Smooth muscle cell (in vitro differentiated cells): ENCODE results near the gene ANTXR2. TPM values are rescaled to one million over a fixed set of nuclear protein-coding genes. Genes with fewer than 3 reads are reported as not detected.

ENCODE experiments used
- DNase-seq: peaks from one replicate; lab custom pipeline; 2025; ENCODE audit not compliant: unreplicated experiment; lab: John Stamatoyannopoulos, UW
- H2AFZ ChIP-seq: fragments of 200-600 bp; sonication (generic); 2 replicates; pipeline ENCODE4 v1.6.0; 2016; ENCODE audit warnings: antibody characterized with exemption, low read depth, mild to moderate bottlenecking
- H3F3A ChIP-seq: fragments of 200-600 bp; sonication (generic); 2 replicates; pipeline ENCODE4 v1.6.0; 2017; ENCODE audit warnings: antibody characterized with exemption, low read depth
- H3K27ac ChIP-seq: fragments of 200-600 bp; sonication (generic); 2 replicates; pipeline ENCODE4 v1.5.1; 2016; ENCODE audit warnings: low read depth, mild to moderate bottlenecking
- H3K27me3 ChIP-seq: fragments of 200-600 bp; sonication (generic); 2 replicates; pipeline ENCODE4 v1.6.1; 2016; ENCODE audit warnings: low read depth, mild to moderate bottlenecking
- H3K36me3 ChIP-seq: fragments of 200-600 bp; sonication (generic); 2 replicates; pipeline ENCODE4 v1.5.1; 2016; ENCODE audit warnings: low read depth
- H3K4me1 ChIP-seq: fragments of 200-600 bp; sonication (generic); 2 replicates; pipeline ENCODE4 v1.5.1; 2016; ENCODE audit warnings: low read depth
- H3K4me2 ChIP-seq: fragments of 200-600 bp; sonication (generic); 2 replicates; pipeline ENCODE4 v1.6.0; 2016; ENCODE audit warnings: mild to moderate bottlenecking
- H3K4me3 ChIP-seq: fragments of 200-600 bp; sonication (generic); 2 replicates; pipeline ENCODE4 v1.5.1; 2016; ENCODE audit warnings: mild to moderate bottlenecking
- H3K79me2 ChIP-seq: fragments of 200-600 bp; sonication (generic); 2 replicates; pipeline ENCODE4 v1.6.0; 2016; ENCODE audit warnings: low read depth, mild to moderate bottlenecking
- H3K9ac ChIP-seq: fragments of 200-600 bp; sonication (generic); 2 replicates; pipeline ENCODE4 v1.6.0; 2016; ENCODE audit warnings: low read depth
- H3K9me3 ChIP-seq: fragments of 200-600 bp; sonication (generic); replicated peaks from 2 replicates; pipeline ENCODE4 v1.5.1; 2016; ENCODE audit warnings: low read depth
- H4K20me1 ChIP-seq: fragments of 200-600 bp; sonication (generic); 2 replicates; pipeline ENCODE4 v1.6.0; 2016; ENCODE audit warnings: low read depth
- WGBS: methylation state at CpG from one replicate; pipeline ENCODE4 v1.1.7; 2016; ENCODE audit warnings: low lambda C conversion rate; 5-methylcytosine and 5-hydroxymethylcytosine counted together
- polyA plus RNA-seq: library from polyadenylated mRNA; unstranded; fragments of >200 nt; fragmentation: Nextera tagmentation; extraction: Ambion mirVana; gene quantifications from 2 replicates; pipeline ENCODE4 v1.2.1, GENCODE V29; 2016
- total RNA-seq: library from RNA; depleted of rRNA; stranded (reverse); fragments of >200 nt; gene quantifications from 2 replicates; pipeline ENCODE4 v1.2.3, GENCODE V29; 2014
- TF ChIP-seq, protein P1 (sequence below): fragments of 200-600 bp; sonication (generic); IDR thresholded peaks from 2 replicates; pipeline ENCODE4 v1.5.1; 2017; ENCODE audit warnings: borderline replicate concordance, mild to moderate bottlenecking, antibody characterized with exemption; ENCODE audit not compliant: insufficient read depth, poor library complexity, severe bottlenecking

The ANTXR2 gene
- total and polyA plus RNA-seq, 2 experiments from 2014 or later = 67.6 to 74.5 TPM

DNA sequence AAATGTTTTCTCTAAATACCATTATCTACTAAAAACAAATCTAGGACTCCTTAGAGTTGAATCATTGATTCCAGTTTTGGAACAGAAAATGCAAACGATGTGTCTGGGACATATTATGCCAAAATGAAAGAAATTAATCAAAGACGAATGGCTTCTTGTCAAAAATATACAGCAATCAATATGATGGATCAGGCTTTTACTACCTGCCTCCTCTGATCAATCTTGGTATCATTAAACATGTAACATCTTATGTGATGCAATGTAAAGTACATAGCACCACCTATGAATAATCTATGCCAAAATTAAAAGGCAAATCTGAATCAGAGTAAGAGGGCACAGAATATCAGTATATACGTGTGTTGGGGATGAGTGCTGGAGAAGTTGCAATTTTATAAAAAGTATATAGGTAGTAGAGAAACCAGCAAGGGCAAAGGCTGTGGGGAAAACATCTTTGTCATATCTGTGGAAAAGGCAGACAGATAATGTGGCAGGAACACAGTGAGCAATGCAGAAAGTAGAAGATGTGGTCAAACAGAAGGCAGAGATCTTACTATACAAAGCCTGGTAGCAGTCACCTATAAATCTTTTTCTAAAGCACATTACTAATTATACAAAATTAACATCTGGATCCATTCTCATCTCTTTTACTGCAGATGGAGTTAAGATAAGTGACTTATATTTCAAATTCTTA, 152.7 kb downstream of the ANTXR2 start:
- Histone ChIP-seq H4K20me1 (peaks cover 20% of the 10 kb centered on the region), H3K27ac (no peak overlapping the region)

DNA sequence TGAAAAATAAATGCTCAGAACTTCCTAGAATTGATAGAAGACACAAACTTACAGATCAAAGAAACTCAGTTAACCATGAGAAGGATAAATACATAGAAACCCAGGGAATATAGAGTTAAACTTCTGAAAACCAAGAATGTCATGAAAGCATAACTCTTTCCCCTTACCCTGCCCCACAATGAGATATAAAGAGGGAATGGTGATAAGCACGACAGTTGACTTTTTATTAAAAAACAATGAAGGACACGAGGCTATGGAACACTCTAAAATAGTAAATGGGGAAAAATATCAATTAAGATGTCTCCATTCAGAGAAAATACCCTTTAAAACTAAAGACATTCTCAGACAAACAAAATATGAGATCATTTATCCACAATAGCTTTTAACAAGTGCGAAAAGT, 154.7 kb downstream of the ANTXR2 start:
- H3K4me3 ChIP-seq = no peak overlapping the region
- 74% methylated on average over 3 of the region's 3 CpGs for WGBS
- no peak for DNase-seq

More for the DNA sequence above, 152.7 kb downstream of the ANTXR2 start:
- no peak for DNase-seq
- Histone ChIP-seq H3K9me3 (no peaks in the 10 kb centered on the region), H3K36me3 (no peaks in the 10 kb centered on the region), H3K4me3 (no peak overlapping the region), H3F3A (no peaks in the 10 kb centered on the region), H2AFZ (no peak overlapping the region), H3K9ac (no peak overlapping the region), H3K4me1 (no peaks in the 10 kb centered on the region), H3K4me2 (no peak overlapping the region), H3K27me3 (no peaks in the 10 kb centered on the region), H3K79me2 (no peaks in the 10 kb centered on the region)
- WGBS = 63% methylated on average over 3 of the region's 3 CpGs
- TF ChIP-seq, protein P1, sequence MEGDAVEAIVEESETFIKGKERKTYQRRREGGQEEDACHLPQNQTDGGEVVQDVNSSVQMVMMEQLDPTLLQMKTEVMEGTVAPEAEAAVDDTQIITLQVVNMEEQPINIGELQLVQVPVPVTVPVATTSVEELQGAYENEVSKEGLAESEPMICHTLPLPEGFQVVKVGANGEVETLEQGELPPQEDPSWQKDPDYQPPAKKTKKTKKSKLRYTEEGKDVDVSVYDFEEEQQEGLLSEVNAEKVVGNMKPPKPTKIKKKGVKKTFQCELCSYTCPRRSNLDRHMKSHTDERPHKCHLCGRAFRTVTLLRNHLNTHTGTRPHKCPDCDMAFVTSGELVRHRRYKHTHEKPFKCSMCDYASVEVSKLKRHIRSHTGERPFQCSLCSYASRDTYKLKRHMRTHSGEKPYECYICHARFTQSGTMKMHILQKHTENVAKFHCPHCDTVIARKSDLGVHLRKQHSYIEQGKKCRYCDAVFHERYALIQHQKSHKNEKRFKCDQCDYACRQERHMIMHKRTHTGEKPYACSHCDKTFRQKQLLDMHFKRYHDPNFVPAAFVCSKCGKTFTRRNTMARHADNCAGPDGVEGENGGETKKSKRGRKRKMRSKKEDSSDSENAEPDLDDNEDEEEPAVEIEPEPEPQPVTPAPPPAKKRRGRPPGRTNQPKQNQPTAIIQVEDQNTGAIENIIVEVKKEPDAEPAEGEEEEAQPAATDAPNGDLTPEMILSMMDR = no peak

DNA sequence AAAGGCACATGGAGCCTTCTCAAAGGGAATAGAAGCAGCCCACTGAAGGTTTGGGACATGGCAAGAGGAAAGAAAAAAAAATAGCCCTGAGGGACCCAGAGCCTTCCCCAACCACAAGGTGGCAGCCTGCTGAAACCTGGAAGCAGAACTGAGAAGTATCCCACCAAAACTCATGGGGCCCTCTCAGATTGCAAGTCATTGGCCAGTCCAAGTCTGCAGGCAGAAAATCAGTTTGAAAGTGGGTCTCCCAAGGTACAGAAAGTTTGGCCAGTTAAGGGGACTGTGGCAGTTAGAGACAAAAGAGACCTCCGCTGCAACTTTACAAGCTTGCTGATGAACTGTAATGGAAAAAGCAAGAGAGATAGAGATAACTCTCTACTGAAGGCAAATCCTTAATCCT, 155.8 kb downstream of the ANTXR2 start:
- H3K4me1 ChIP-seq = no peaks in the 10 kb centered on the region
- no peaks in the 10 kb centered on the region for H3K79me2 ChIP-seq
- no peaks in the 10 kb centered on the region for H3K36me3 ChIP-seq
- no peak overlapping the region for H3K9ac ChIP-seq
- H3K27me3 ChIP-seq = no peaks in the 10 kb centered on the region
- no peaks in the 10 kb centered on the region for H3K9me3 ChIP-seq
- TF ChIP-seq, protein P1 = peak; percentile 42
- no peak overlapping the region for H3K4me2 ChIP-seq
- H3K27ac ChIP-seq = no peak overlapping the region
- H3K4me3 ChIP-seq = no peak overlapping the region
- H3F3A ChIP-seq = no peaks in the 10 kb centered on the region
- H4K20me1 ChIP-seq = peaks cover 36% of the 10 kb centered on the region
- DNase-seq = no peak
- 63% methylated on average over 1 of the region's 1 CpG for WGBS
- H2AFZ ChIP-seq = no peak overlapping the region

More for the DNA sequence above, 154.7 kb downstream of the ANTXR2 start:
- H4K20me1 ChIP-seq = peaks cover 25% of the 10 kb centered on the region
- TF ChIP-seq, protein P1 = no peak
- H3K9ac ChIP-seq = no peak overlapping the region
- no peaks in the 10 kb centered on the region for H3K9me3 ChIP-seq
- no peak overlapping the region for H3K27ac ChIP-seq
- H3K36me3 ChIP-seq = no peaks in the 10 kb centered on the region
- no peaks in the 10 kb centered on the region for H3K27me3 ChIP-seq
- H2AFZ ChIP-seq = no peak overlapping the region
- no peaks in the 10 kb centered on the region for H3F3A ChIP-seq
- no peak overlapping the region for H3K4me2 ChIP-seq
- H3K4me1 ChIP-seq = no peaks in the 10 kb centered on the region
- no peaks in the 10 kb centered on the region for H3K79me2 ChIP-seq

DNA sequence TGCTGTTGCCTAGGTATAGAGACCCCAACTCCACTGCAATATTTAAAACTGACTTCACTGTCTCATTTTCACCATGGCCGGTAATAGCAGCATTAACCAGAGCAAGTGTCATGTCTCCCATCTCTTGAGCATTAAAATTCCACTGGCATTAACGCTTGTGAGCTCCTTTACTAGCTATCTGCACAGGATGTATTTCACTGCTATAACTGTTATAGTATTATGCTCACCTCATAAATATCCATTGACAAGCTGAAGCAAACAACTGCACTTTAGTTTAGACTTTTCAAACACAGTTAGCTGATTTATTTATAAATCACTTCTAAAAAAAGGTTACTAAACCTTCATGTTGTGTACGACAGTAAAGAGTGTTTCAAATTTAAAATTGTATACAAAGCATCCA, 157.8 kb downstream of the ANTXR2 start:
- no peak overlapping the region for H2AFZ ChIP-seq
- DNase-seq = no peak
- WGBS = 50% methylated on average over 3 of the region's 3 CpGs

More for the DNA sequence above, 157.8 kb downstream of the ANTXR2 start:
- Histone ChIP-seq H4K20me1 (peaks cover 30% of the 10 kb centered on the region), H3K4me1 (no peaks in the 10 kb centered on the region), H3K4me2 (no peak overlapping the region), H3K27me3 (no peaks in the 10 kb centered on the region), H3F3A (no peaks in the 10 kb centered on the region), H3K9ac (no peak overlapping the region), H3K4me3 (no peak overlapping the region), H3K79me2 (no peaks in the 10 kb centered on the region), H3K9me3 (no peaks in the 10 kb centered on the region), H3K36me3 (no peaks in the 10 kb centered on the region), H3K27ac (no peak overlapping the region)
- TF ChIP-seq, protein P1 = no peak
